Measurements from ENCODE around the gene GTF2F1.

GTF2F1 gene

DNA sequence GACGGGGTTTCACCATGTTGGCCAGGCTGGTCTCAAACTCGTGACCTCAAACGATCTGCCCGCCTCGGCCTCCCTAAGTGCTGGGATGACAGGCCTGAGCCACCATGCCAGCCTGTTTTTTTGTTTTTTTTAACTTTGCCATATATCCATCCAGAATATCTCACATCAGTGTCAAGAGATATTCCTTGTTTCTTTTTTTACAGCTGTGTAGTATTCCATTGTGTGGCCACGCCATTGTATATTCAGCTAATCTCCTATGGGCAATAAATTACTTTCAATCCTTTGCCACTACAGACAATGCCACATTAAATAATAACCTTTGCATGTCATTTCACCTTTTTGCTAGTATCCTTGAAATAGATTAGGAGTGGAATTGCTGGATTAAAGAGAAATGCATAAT lies 16.4 kb upstream of the GTF2F1 start:
- H3K79me2 ChIP-seq (ENCODE audit: low read length) = no peaks in the 10 kb centered on the region
- H2AFZ ChIP-seq (ENCODE audit: low read length) = no peak overlapping the region
- H3F3A ChIP-seq (ENCODE audit: insufficient read depth, low read length) = peaks cover 8% of the 10 kb centered on the region; the same call in 1 of the 2 replicates
- H4K20me1 ChIP-seq (ENCODE audit: insufficient read depth, low read length) = no peaks in the 10 kb centered on the region; the same call in 1 of the 2 replicates
- 0 out of 2 replicates have a peak, but pooled peaks cover 2% of the 10 kb centered on the region for H3K36me3 ChIP-seq (replicated peaks; ENCODE audit: insufficient read depth, low read length)
- H3K4me1 ChIP-seq (ENCODE audit: low read length) = no peaks in the 10 kb centered on the region
- no peaks in the 10 kb centered on the region for H3K9me2 ChIP-seq (replicated peaks; ENCODE audit: insufficient read depth, low read length)
- H3K4me2 ChIP-seq (ENCODE audit: low read depth, low read length) = no peak overlapping the region
- H3K4me3 ChIP-seq (ENCODE audit: low read length) = no peak overlapping the region
- TF ChIP-seq EZH2phosphoT487 (IDR thresholded peaks at IDR 0.05; ENCODE audit: low read length) (no peak), EZH2 (optimal IDR thresholded peaks at IDR 0.05; ENCODE audit: low read depth, low read length) (no peak)
- TF ChIP-seq, protein P1, sequence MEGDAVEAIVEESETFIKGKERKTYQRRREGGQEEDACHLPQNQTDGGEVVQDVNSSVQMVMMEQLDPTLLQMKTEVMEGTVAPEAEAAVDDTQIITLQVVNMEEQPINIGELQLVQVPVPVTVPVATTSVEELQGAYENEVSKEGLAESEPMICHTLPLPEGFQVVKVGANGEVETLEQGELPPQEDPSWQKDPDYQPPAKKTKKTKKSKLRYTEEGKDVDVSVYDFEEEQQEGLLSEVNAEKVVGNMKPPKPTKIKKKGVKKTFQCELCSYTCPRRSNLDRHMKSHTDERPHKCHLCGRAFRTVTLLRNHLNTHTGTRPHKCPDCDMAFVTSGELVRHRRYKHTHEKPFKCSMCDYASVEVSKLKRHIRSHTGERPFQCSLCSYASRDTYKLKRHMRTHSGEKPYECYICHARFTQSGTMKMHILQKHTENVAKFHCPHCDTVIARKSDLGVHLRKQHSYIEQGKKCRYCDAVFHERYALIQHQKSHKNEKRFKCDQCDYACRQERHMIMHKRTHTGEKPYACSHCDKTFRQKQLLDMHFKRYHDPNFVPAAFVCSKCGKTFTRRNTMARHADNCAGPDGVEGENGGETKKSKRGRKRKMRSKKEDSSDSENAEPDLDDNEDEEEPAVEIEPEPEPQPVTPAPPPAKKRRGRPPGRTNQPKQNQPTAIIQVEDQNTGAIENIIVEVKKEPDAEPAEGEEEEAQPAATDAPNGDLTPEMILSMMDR (IDR thresholded peaks at IDR 0.05; ENCODE audit: low read length) = no peak
- H3K27me3 ChIP-seq (replicated peaks; ENCODE audit: insufficient read depth, low read length) = no peaks in the 10 kb centered on the region
- H3K9ac ChIP-seq (ENCODE audit: low read length) = no peak overlapping the region
- H3K27ac ChIP-seq (ENCODE audit: low read length) = no peak overlapping the region
- no peaks in the 10 kb centered on the region for H3K9me3 ChIP-seq (replicated peaks; ENCODE audit: insufficient read depth, low read length)
- DNase-seq = no peak

DNA sequence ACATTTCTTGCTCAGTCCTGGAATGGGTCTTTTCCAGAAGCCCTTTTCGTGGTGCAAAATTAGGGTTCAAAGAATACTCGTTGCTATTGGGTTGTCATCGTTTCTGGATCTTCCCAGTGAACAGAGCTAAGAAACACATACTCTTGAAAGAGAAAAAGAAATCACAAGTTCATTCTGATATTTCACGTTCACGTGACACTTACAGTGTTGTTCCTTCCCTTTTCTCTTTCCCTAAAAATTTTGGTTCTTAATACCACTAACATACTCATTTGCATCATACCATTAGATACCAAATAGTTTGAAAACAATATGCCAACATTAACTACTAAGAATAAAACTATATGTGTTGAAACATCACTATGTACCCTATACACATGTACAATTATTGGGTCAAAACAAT lies 13.4 kb upstream of the GTF2F1 start:
- Histone ChIP-seq H3K9me2 (replicated peaks; ENCODE audit: insufficient read depth, low read length) (no peaks in the 10 kb centered on the region), H3K4me2 (ENCODE audit: low read depth, low read length) (no peak overlapping the region)
- no peak for TF ChIP-seq EZH2phosphoT487 (IDR thresholded peaks at IDR 0.05; ENCODE audit: low read length)
- TF ChIP-seq, protein P1 (IDR thresholded peaks at IDR 0.05; ENCODE audit: low read length) = no peak
- TF ChIP-seq EZH2 (optimal IDR thresholded peaks at IDR 0.05; ENCODE audit: low read depth, low read length) = no peak

DNA sequence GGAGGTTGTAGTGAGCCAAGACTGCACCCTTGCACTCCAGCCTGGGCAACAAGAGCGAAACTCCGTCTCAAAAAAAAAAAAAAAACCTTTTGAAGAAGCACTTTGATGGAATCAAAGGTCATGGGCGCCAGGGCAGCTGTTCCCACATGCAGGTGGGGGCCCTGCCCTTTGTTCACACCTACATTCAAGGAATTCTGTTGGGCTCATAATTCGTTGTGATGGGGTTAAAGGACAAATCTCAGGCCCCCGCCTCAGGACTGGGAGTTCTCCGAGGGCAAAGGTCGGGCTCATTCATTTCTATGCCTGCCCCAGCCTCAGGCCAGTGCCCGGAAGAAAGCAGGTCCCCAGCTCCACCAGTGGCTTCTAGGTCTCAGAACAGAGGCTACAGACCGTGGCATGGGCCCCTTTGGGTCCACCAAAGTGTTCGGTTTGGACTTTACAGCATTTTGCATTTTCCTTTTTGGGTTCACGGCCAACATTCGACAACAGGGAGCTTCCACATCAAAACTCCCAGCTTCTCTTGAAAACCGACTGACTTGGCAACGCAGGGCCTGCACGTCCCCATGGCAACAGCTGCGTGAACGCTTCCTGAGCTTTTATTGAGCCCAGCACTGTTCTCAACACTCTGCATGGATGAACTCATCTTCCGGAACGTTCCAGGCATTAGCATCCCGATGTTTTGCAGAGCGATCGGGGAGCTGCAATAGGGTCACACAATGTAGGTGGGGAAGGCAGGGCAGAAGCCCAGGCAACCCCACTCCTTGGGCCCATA lies 10.1 kb upstream of the GTF2F1 start:
- no peaks in the 10 kb centered on the region for H3K36me3 ChIP-seq (replicated peaks; ENCODE audit: insufficient read depth, low read length)
- H2AFZ ChIP-seq (ENCODE audit: low read length) = no peak overlapping the region
- no peaks in the 10 kb centered on the region for H3K9me3 ChIP-seq (replicated peaks; ENCODE audit: insufficient read depth, low read length)
- no peaks in the 10 kb centered on the region for H4K20me1 ChIP-seq (ENCODE audit: insufficient read depth, low read length)
- H3K27me3 ChIP-seq (replicated peaks; ENCODE audit: insufficient read depth, low read length) = peaks cover 3% of the 10 kb centered on the region; the same call in 1 of the 2 replicates
- no peaks in the 10 kb centered on the region for H3K9me2 ChIP-seq (replicated peaks; ENCODE audit: insufficient read depth, low read length)
- H3K4me2 ChIP-seq (ENCODE audit: low read depth, low read length) = no peak overlapping the region
- no peaks in the 10 kb centered on the region for H3K4me1 ChIP-seq (ENCODE audit: low read length)
- no peaks in the 10 kb centered on the region for H3F3A ChIP-seq (ENCODE audit: insufficient read depth, low read length)
- H3K9ac ChIP-seq (ENCODE audit: low read length) = no peak overlapping the region
- no peaks in the 10 kb centered on the region for H3K79me2 ChIP-seq (ENCODE audit: low read length)
- no peak for TF ChIP-seq EZH2 (optimal IDR thresholded peaks at IDR 0.05; ENCODE audit: low read depth, low read length)
- TF ChIP-seq EZH2phosphoT487 (IDR thresholded peaks at IDR 0.05; ENCODE audit: low read length) = no peak
- TF ChIP-seq, protein P1 (IDR thresholded peaks at IDR 0.05; ENCODE audit: low read length) = no peak
- H3K27ac ChIP-seq (ENCODE audit: low read length) = no peak overlapping the region
- no peak overlapping the region for H3K4me3 ChIP-seq (ENCODE audit: low read length)
- no peak for DNase-seq

More for the DNA sequence above, 13.4 kb upstream of the GTF2F1 start:
- H3K4me1 ChIP-seq (ENCODE audit: low read length) = no peaks in the 10 kb centered on the region
- H3K4me3 ChIP-seq (ENCODE audit: low read length) = no peak overlapping the region
- H3K9me3 ChIP-seq (replicated peaks; ENCODE audit: insufficient read depth, low read length) = no peaks in the 10 kb centered on the region
- no peaks in the 10 kb centered on the region for H3K79me2 ChIP-seq (ENCODE audit: low read length)
- H2AFZ ChIP-seq (ENCODE audit: low read length) = no peak overlapping the region
- H3K27me3 ChIP-seq (replicated peaks; ENCODE audit: insufficient read depth, low read length) = peaks cover 3% of the 10 kb centered on the region; the same call in 1 of the 2 replicates
- H3K27ac ChIP-seq (ENCODE audit: low read length) = no peak overlapping the region
- DNase-seq = no peak
- no peaks in the 10 kb centered on the region for H4K20me1 ChIP-seq (ENCODE audit: insufficient read depth, low read length)
- no peaks in the 10 kb centered on the region for H3K36me3 ChIP-seq (replicated peaks; ENCODE audit: insufficient read depth, low read length)
- no peaks in the 10 kb centered on the region for H3F3A ChIP-seq (ENCODE audit: insufficient read depth, low read length)
- H3K9ac ChIP-seq (ENCODE audit: low read length) = no peak overlapping the region
